ENCODE data around the gene CTCF. TPM values are rescaled to one million over a fixed set of nuclear protein-coding genes. Genes with fewer than 3 reads are reported as not detected.

CTCF gene
- total RNA-seq, 2 experiments from 2014 or later = 43.8 to 46.4 TPM

GRCh38 chr16:67657017-67657608 is 94.8 kb downstream of the CTCF start:
- Histone ChIP-seq H3K4me1 (ENCODE audit: insufficient read depth, low read length) (peaks cover 32% of the 10 kb centered on the region), H3K4me3 (ENCODE audit: low read length) (no peak overlapping the region), H3K36me3 (ENCODE audit: insufficient read depth, low read length) (peaks cover 56% of the 10 kb centered on the region), H3K27ac (ENCODE audit: low read depth in 1 of 2, low read length in 2 of 2) (no peak overlapping the region), H3K9me3 (ENCODE audit: control insufficient read depth in 1 of 2, insufficient read depth in 1 of 2, low read length in 2 of 2) (no peaks in the 10 kb centered on the region), H3K27me3 (ENCODE audit: control insufficient read depth in 1 of 2, insufficient read depth in 2 of 2, low read length in 2 of 2) (no peaks in the 10 kb centered on the region)
- Mint-ChIP-seq H3K27ac (no peak overlapping the region), H3K27me3 (no peaks in the 10 kb centered on the region), H3K36me3 (ENCODE audit: low read depth) (peaks cover 40% of the 10 kb centered on the region), H3K9me3 (no peaks in the 10 kb centered on the region), H3K4me3 (peak overlapping the region; percentile 68), H3K4me1 (ENCODE audit: low read depth) (peaks cover 24% of the 10 kb centered on the region)
- no peak for TF ChIP-seq CTCF (IDR thresholded peaks at IDR 0.05)
- peak in 1 of 14 experiments; percentile 24 for DNase-seq
- ChIA-PET CTCF (interaction anchor here (2.2 kb wide), 1 partner anchor 12 kb away, joined by 8 read pairs; the partner anchor contains the start of gene CARMIL2), POLR2A (interaction anchor here (1.3 to 3.5 kb wide), 2 partner anchors 11 to 12 kb away, joined by 4 to 74 read pairs; partner anchors contain the start of gene CARMIL2)
- ATAC-seq (ENCODE audit: poor library complexity) = no peak
- intact Hi-C loops (cut with DNase I, micrococcal nuclease) = no loop called here

- Histone ChIP-seq H3K36me3 (ENCODE audit: insufficient read depth, low read length) (peaks cover 51% of the 10 kb centered on the region), H3K27ac (ENCODE audit: low read depth in 1 of 2, low read length in 2 of 2) (no peak overlapping the region), H3K4me1 (ENCODE audit: insufficient read depth, low read length) (peaks cover 34% of the 10 kb centered on the region), H3K27me3 (ENCODE audit: control insufficient read depth in 1 of 2, insufficient read depth in 2 of 2, low read length in 2 of 2) (no peaks in the 10 kb centered on the region), H3K4me3 (ENCODE audit: low read length) (no peak overlapping the region), H3K9me3 (ENCODE audit: control insufficient read depth in 1 of 2, insufficient read depth in 1 of 2, low read length in 2 of 2) (no peaks in the 10 kb centered on the region)
- CTCF ChIA-PET = interaction anchor here (2.2 to 2.5 kb wide), 2 partner anchors 10 to 13 kb away, joined by 6 to 8 read pairs; partner anchors contain the start of gene CARMIL2
- Mint-ChIP-seq H3K9me3 (no peaks in the 10 kb centered on the region), H3K4me3 (peak overlapping the region; percentile 56), H3K36me3 (ENCODE audit: low read depth) (peaks cover 37% of the 10 kb centered on the region), H3K4me1 (ENCODE audit: low read depth) (peaks cover 24% of the 10 kb centered on the region), H3K27ac (peak overlapping the region; percentile 94), H3K27me3 (no peaks in the 10 kb centered on the region)
- DNase-seq (peak in 1 of 14 experiments; percentile 35), ATAC-seq (ENCODE audit: poor library complexity) (no peak)
- TF ChIP-seq CTCF (IDR thresholded peaks at IDR 0.05) = no peak
- intact Hi-C loops (cut with DNase I, micrococcal nuclease) = no loop called here
- POLR2A ChIA-PET = interaction anchor here (1.1 to 3.9 kb wide), 3 partner anchors 11 to 111 kb away, joined by 3 to 74 read pairs (median 52); partner anchors contain the start of genes CARMIL2 and CTCF
Observed at GRCh38 chr16:67657751-67658518, 95.6 kb downstream of the CTCF start.

GRCh38 chr16:67658849-67659674 is 96.7 kb downstream of the CTCF start:
- Histone ChIP-seq H3K4me3 (ENCODE audit: low read length) (peak overlapping the region; percentile 95), H3K27me3 (ENCODE audit: control insufficient read depth in 1 of 2, insufficient read depth in 2 of 2, low read length in 2 of 2) (no peaks in the 10 kb centered on the region), H3K36me3 (ENCODE audit: insufficient read depth, low read length) (peaks cover 47% of the 10 kb centered on the region), H3K4me1 (ENCODE audit: insufficient read depth, low read length) (peaks cover 36% of the 10 kb centered on the region), H3K27ac (ENCODE audit: low read depth in 1 of 2, low read length in 2 of 2) (peak overlapping the region; percentile 93 to 99), H3K9me3 (ENCODE audit: control insufficient read depth in 1 of 2, insufficient read depth in 1 of 2, low read length in 2 of 2) (no peaks in the 10 kb centered on the region)
- TF ChIP-seq CTCF (IDR thresholded peaks at IDR 0.05) = no peak
- DNase-seq (peak in 1 of 14 experiments; percentile 35), ATAC-seq (ENCODE audit: poor library complexity) (no peak)
- Mint-ChIP-seq H3K9me3 (no peaks in the 10 kb centered on the region), H3K4me3 (peak overlapping the region; percentile 95), H3K27ac (peak overlapping the region; percentile 94), H3K4me1 (ENCODE audit: low read depth) (peaks cover 24% of the 10 kb centered on the region), H3K27me3 (no peaks in the 10 kb centered on the region), H3K36me3 (ENCODE audit: low read depth) (peaks cover 32% of the 10 kb centered on the region)
- CTCF ChIA-PET = interaction anchor here (0.7 to 4.0 kb wide), 6 partner anchors 9 to 178 kb away, joined by 3 to 26 read pairs (median 7); partner anchors contain the start of genes ATP6V0D1 and CARMIL2
- intact Hi-C loops (cut with DNase I, micrococcal nuclease) = no loop called here
- POLR2A ChIA-PET = interaction anchor here (1.1 to 3.9 kb wide), 6 partner anchors 13 to 178 kb away, joined by 3 to 74 read pairs (median 13); partner anchors contain the start of genes ATP6V0D1, CARMIL2, CTCF and GFOD2

Measured in CD4-positive, alpha-beta T cell (primary cell).